G401 (cell line): ENCODE measurements around the gene TSPAN6. TPM values are rescaled to one million over a fixed set of nuclear protein-coding genes. Genes with fewer than 3 reads are reported as not detected.

ENCODE experiments used
- DNase-seq: peaks from one replicate; pipeline ENCODE4 v3.0.0-alpha.2; 2015; ENCODE audit warnings: low spot score
- in situ Hi-C: cut with HindIII; loops from 2 replicates; pipeline ENCODE4 v1.10.0; 2016; ENCODE audit warnings: low sequenced_read_pairs, mixed read lengths
- total RNA-seq: library from RNA; depleted of rRNA; stranded (reverse); fragments of >200 nt; shearing (Covaris generic); gene quantifications from 2 replicates; pipeline ENCODE4 v1.2.3, GENCODE V29; 2014; rRNA removed

Gene TSPAN6
- total RNA-seq, result 110 and 111 TPM in 2 replicates

DNA sequence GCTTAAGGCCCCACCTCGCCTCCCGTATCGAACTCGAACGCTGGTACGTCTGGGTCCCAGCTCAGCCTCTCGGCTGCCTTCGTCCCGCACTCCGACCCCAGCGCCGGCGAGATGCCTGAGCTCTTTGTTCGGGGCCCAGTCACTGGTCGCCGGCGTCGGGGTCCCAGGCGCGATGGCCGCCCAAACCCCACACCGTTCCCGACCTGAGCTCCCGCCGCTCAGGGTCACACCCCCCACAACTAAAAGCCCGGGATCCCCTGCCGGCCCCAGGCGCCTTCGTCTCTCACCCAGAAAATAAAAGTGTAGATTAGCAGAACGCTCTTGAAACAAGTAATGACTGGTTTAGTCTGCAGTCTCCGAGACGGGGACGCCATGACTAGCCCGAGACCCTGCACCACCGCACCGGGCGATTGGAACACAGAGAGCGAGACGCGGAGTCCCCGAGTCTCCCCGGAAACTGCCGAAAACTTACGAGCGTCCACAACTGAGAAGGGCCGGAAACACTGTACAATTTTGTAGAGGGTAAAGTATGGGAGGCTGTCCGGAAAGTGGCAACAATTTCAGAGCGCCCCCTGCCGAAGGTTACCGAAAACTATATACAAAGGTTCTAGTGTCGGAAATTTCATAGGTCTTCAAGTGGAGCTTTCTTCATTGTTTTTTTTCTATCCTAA is at the start of gene TSPAN6:
TSS of gene TSPAN6 (minus strand) at position 486 of the 671 bp plus-strand sequence. CDS start at position 374, 112 bp downstream.
- in situ Hi-C loops, result no loop called here
- peak; percentile 53 for DNase-seq

GRCh38 chrX:100685997-100686305 is 49.3 kb upstream of the TSPAN6 start:
- no peak for DNase-seq
- in situ Hi-C loops, result no loop called here

GRCh38 chrX:100685284-100685996 is 48.8 kb upstream of the TSPAN6 start:
- DNase-seq, result peak; percentile 58
- in situ Hi-C loops, result no loop called here

GRCh38 chrX:100682939-100683338 is 46.3 kb upstream of the TSPAN6 start:
- in situ Hi-C loops, result no loop called here
- no peak for DNase-seq

DNA sequence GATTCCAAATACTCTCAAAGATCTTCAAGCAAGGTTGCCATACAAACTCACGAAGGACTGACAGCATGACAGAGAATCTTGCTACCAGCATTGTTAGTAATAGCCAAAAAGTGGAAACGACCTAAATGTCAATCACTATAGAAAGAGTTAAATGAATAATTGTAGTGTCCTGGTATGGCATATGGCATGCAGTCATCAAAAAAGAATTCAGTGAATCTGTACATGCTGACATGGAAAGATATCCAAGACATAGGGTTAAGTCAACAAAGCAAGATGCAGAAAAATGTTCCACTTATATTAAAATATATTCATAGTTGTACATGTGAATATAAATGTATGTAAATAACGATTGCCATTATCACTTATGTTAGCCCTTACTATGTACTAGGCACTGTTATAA is 45.0 kb upstream of the TSPAN6 start:
- in situ Hi-C loops, result no loop called here
- DNase-seq, result no peak

GRCh38 chrX:100680756-100681155 is 44.1 kb upstream of the TSPAN6 start:
- in situ Hi-C loops, result no loop called here
- no peak for DNase-seq

- in situ Hi-C loops, result no loop called here
- no peak for DNase-seq
Observed at GRCh38 chrX:100677611-100678181, 41.1 kb upstream of the TSPAN6 start.

DNA sequence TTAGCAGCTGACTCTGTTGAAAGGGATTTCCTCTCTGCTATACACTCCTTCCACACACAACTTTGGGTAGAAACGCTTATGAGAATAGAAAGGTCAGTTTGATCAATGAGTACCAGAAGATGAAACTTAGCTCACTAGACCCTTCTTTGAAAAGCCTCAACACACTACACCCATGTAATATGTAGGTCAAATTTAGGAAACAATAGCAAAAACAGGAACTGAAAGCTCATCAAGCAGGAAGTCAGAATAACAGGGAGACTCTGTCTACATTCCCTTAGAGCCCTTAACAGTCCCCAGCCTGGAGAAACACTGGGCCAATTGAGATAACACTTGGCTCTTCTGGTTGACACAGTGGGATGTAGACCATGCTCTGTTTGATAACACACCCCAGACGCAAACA is 38.1 kb upstream of the TSPAN6 start:
- in situ Hi-C loops, result no loop called here

GRCh38 chrX:100673397-100673953 is 36.9 kb upstream of the TSPAN6 start:
- in situ Hi-C loops, result no loop called here
- DNase-seq, result no peak

More for the DNA sequence above, 38.1 kb upstream of the TSPAN6 start:
- DNase-seq, result no peak

- in situ Hi-C loops, result no loop called here
- no peak for DNase-seq
Observed at GRCh38 chrX:100672966-100673365, 36.4 kb upstream of the TSPAN6 start.

- DNase-seq, result no peak
- in situ Hi-C loops, result no loop called here
Observed at GRCh38 chrX:100663642-100664041, 27.0 kb upstream of the TSPAN6 start.

- no peak for DNase-seq
- in situ Hi-C loops, result no loop called here
Observed at GRCh38 chrX:100662796-100663195, 26.2 kb upstream of the TSPAN6 start.

GRCh38 chrX:100662170-100662569 is 25.6 kb upstream of the TSPAN6 start:
- no peak for DNase-seq
- in situ Hi-C loops, result no loop called here

- in situ Hi-C loops, result no loop called here
- no peak for DNase-seq
Observed at GRCh38 chrX:100659431-100660137, 23.0 kb upstream of the TSPAN6 start.

GRCh38 chrX:100658941-100659381 is 22.4 kb upstream of the TSPAN6 start:
- DNase-seq, result no peak
- in situ Hi-C loops, result no loop called here

DNA sequence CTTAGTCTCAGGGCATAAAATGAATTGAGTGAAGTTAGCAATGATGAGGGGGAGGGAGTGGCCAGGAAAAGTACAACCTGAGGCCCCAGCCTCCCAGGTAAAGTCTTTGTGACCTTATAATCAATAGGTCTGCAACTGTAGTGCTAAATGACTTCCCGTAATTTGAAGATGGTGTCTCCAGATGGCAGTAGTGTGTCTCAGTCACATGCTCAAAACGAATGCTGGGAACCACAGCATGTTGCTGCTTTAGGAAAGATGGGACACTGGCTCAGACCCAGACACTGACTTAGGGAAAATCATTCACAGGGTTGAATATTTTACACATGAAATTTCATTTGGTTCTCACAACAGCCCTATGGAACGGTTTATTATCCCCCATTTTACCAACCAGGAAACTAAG is 17.7 kb upstream of the TSPAN6 start:
- no peak for DNase-seq
- in situ Hi-C loops, result no loop called here

GRCh38 chrX:100652266-100652665 is 15.7 kb upstream of the TSPAN6 start:
- no peak for DNase-seq
- in situ Hi-C loops, result no loop called here

GRCh38 chrX:100650841-100651240 is 14.2 kb upstream of the TSPAN6 start:
- in situ Hi-C loops, result no loop called here
- no peak for DNase-seq

DNA sequence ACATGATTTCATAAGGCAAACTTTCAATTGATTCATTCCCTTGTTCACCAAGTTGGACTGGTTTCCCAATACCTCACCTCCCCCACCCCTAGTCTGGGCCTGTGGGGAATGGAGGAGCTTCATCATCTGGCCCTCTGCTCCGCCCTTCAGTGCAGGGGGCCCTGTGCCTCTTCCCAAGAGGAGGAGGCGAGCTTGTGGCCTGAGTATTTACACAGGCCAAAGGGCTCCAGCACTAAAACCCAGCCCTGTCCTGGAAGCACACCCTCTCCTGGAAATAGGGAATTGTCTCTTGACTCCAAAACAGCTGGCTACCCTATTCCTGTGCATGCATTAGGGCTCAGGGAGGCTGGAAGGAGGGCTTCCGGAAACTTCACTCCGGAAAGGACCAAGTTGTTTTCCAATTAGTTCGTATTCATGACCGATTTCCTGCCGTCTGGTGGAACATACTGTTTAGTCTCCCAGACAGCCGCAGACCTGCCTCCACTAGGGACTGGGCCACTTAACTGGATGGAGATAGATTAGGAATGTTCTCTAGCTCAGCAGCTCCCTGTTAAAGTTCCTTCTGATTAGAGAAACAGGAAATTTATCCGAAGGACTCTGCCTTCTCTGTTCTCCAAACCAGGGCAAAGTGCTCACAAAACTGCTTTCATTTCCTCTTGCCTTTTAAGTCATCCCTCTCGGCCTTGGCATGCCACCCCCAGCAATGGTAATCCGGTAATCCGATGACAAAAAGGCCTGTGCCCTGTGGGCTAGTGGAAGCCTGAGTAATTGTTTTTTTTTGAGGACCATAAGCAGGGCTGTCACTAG is 13.1 kb upstream of the TSPAN6 start:
- DNase-seq, result peak; percentile 8
- in situ Hi-C loops, result no loop called here
